Middle frontal gyrus (tissue), 1 donor: Measurements from ENCODE around the gene CEP72.
"Not testable (repeated sequence)": the region's sequence is repeated elsewhere in the genome, so short reads cannot be mapped to it uniquely, and the experiment has no call there.

Experiments used
- DNase-seq: peaks from one replicate; pipeline ENCODE4 v3.0.0-alpha.2; 2015; ENCODE audit warnings: low spot score; ENCODE audit errors: extremely low spot score

The CEP72 gene

GRCh38 chr5:682651-683358 lies 70.7 kb downstream of the CEP72 start:
- not testable (repeated sequence) for DNase-seq

GRCh38 chr5:683551-684481 lies 71.7 kb downstream of the CEP72 start:
- DNase-seq, result no peak

- no peak for DNase-seq
These were observed 72.6 kb downstream of the CEP72 start for GRCh38 chr5:684751-685216.

- DNase-seq, result no peak
These were observed 73.4 kb downstream of the CEP72 start for GRCh38 chr5:685262-686171.

GRCh38 chr5:686172-686523 lies 74.0 kb downstream of the CEP72 start:
- not testable (repeated sequence) for DNase-seq

- DNase-seq, result not testable (repeated sequence)
These were observed 74.8 kb downstream of the CEP72 start for GRCh38 chr5:686936-687335.

- not testable (repeated sequence) for DNase-seq
These were observed 76.3 kb downstream of the CEP72 start for GRCh38 chr5:688348-689010.

- DNase-seq, result not testable (repeated sequence)
These were observed 78.2 kb downstream of the CEP72 start for GRCh38 chr5:690293-690692.

GRCh38 chr5:691049-691448 lies 78.9 kb downstream of the CEP72 start:
- DNase-seq, result not testable (repeated sequence)

GRCh38 chr5:691817-692528 lies 79.8 kb downstream of the CEP72 start:
- no peak for DNase-seq

- DNase-seq, result not testable (repeated sequence)
These were observed 80.4 kb downstream of the CEP72 start for GRCh38 chr5:692529-693041.

- peak; percentile 84 for DNase-seq
These were observed 81.3 kb downstream of the CEP72 start, which contains the start of gene TPPP for GRCh38 chr5:693271-694041. Gene TPPP, minus strand, starts transcription at chr5:693352. Its CDS starts 15,292 bp downstream, at chr5:678060.

GRCh38 chr5:694042-694431 lies 81.9 kb downstream of the CEP72 start:
- DNase-seq, result not testable (repeated sequence)

GRCh38 chr5:695475-695874 lies 83.3 kb downstream of the CEP72 start:
- not testable (repeated sequence) for DNase-seq

- not testable (repeated sequence) for DNase-seq
These were observed 84.1 kb downstream of the CEP72 start for GRCh38 chr5:696191-696590.

- not testable (repeated sequence) for DNase-seq
These were observed 84.9 kb downstream of the CEP72 start for GRCh38 chr5:696753-697702.
